Astrocyte of the spinal cord (primary cell): ENCODE measurements around the gene LACTBL1.

Source experiments
- DNase-seq: peaks from one replicate; pipeline ENCODE4 v3.0.0; 2011; ENCODE audit warnings: low read depth, low spot score
- H3K4me3 ChIP-seq: 2 replicates; pipeline ENCODE4 v1.5.1; 2011; ENCODE audit warnings: low read depth, mild to moderate bottlenecking, low read length, moderate library complexity
- in situ Hi-C: cut with HindIII; loops from 2 replicates; pipeline ENCODE4 v1.10.0; 2017; ENCODE audit warnings: low sequenced_read_pairs
- TF ChIP-seq, protein P1 (sequence below): IDR thresholded peaks from 2 replicates; pipeline ENCODE4 v1.5.1; 2012; ENCODE audit warnings: low read depth, mild to moderate bottlenecking, low read length, inconsistent platforms

The LACTBL1 gene

DNA sequence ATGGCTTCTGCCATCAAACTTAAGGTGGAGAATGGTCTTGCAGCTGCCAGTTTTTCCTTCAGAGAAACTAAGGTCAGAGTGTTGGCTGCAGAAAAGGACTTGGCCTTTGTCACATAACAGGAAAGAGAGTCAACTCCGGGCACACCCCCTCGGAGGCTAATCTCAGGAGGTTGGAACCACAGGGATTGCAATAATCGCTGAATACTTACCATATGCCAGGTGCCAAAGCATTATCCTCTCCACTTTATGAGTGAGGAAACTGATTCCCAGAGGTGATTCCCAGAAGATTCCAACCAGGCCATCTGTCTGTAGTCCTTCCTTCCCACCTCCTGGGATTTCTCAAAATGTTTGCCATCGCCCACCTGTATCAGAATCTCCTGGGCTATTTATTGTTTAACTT is 54.0 kb downstream of the LACTBL1 start:
- in situ Hi-C loops, result no loop called here
- TF ChIP-seq, protein P1, sequence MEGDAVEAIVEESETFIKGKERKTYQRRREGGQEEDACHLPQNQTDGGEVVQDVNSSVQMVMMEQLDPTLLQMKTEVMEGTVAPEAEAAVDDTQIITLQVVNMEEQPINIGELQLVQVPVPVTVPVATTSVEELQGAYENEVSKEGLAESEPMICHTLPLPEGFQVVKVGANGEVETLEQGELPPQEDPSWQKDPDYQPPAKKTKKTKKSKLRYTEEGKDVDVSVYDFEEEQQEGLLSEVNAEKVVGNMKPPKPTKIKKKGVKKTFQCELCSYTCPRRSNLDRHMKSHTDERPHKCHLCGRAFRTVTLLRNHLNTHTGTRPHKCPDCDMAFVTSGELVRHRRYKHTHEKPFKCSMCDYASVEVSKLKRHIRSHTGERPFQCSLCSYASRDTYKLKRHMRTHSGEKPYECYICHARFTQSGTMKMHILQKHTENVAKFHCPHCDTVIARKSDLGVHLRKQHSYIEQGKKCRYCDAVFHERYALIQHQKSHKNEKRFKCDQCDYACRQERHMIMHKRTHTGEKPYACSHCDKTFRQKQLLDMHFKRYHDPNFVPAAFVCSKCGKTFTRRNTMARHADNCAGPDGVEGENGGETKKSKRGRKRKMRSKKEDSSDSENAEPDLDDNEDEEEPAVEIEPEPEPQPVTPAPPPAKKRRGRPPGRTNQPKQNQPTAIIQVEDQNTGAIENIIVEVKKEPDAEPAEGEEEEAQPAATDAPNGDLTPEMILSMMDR, result no peak
- no peak overlapping the region for H3K4me3 ChIP-seq
- DNase-seq, result no peak

DNA sequence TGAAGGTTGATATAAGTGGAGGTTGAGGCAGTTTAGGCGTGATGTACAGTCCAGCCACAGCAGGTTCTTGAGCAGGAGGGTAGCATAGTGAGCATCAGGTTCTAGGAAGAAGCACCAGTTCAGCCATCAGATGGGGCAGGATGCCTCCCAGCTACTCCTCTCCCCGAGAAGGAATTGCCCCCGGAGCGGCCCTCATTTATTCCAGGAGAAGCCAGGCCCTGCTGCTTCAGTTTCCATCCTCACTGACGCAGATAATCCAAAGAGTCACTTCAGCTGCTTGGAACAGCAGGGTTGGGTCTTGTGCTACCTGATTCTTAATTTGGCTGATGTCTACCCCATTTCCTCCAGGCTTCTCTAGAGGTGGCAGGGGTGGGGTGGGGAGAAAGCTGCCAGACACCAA is 54.7 kb downstream of the LACTBL1 start:
- TF ChIP-seq, protein P1, result no peak
- no peak overlapping the region for H3K4me3 ChIP-seq
- DNase-seq, result no peak
- in situ Hi-C loops, result no loop called here

DNA sequence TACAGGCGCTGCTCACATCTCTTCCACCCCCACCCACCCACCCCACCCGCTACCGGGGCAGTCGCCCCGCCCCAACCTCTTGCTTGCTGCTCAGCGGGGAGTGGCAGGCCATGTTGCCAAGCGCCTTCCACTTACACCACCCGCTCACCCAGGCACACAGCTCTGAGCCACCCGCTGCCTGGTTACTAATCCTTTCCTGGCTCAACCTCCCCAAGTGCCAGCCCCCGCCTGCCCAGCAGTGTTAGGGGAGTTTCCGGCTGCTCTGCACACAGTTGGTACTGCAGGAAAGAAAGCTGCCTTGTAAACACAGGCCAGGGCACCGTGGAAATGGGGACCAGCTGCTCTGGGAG is 56.2 kb downstream of the LACTBL1 start:
- H3K4me3 ChIP-seq, result no peak overlapping the region
- no peak for DNase-seq
- TF ChIP-seq, protein P1, result no peak
- in situ Hi-C loops, result no loop called here

DNA sequence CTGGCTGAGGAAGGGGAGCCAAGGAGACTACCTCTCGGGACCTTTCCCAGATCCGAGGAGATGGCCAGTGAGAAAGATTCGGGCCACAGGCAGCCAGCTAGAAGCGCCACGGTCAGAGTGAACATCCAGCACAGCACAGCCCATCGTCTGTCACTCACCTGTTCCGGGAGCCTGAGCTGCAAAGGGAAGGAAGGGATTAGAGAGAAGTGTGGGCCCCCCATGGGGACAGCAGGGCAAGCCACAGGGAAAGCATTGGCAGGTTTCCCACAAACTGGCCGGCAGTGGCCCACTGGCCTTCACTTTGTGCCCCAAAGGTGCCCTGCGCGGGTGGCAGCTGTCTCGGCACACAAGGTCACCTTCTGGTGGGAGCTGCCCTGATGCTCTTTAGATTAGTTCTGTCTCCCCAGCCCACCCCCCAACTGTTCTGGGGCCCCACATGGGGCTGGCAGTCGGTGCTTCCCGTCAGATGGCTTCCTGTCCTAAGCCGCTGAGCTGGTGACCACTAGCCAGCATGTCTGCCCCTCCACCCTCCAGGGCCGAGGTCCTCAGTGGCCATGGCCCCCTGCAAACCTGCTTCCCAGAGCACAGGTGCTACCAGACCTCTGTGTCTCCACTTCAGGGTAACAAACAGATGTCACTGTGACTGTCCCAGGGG is 56.7 kb downstream of the LACTBL1 start:
- no peak overlapping the region for H3K4me3 ChIP-seq
- no peak for DNase-seq
- TF ChIP-seq, protein P1, result no peak
- in situ Hi-C loops, result no loop called here

DNA sequence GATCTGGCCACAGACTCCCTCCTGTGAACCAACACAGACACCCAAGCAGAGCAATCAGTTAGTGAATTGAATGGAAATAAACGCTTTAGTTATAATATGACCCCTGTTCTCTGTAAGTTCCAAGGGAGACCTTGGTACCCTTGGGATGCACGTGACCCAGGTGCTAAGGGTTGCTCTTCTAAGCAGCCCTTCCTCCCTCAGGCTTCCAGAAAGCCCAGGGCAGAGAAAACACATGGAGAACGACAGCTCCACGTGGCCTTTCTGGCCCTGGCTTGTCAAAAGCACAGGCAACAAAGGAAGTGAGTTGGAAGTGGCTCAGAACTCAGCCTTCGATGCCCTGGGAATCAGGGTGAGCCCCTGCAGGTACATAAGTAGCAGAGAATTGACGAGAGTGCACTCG is 57.4 kb downstream of the LACTBL1 start:
- TF ChIP-seq, protein P1, result no peak
- in situ Hi-C loops, result no loop called here
- no peak for DNase-seq
- no peak overlapping the region for H3K4me3 ChIP-seq

DNA sequence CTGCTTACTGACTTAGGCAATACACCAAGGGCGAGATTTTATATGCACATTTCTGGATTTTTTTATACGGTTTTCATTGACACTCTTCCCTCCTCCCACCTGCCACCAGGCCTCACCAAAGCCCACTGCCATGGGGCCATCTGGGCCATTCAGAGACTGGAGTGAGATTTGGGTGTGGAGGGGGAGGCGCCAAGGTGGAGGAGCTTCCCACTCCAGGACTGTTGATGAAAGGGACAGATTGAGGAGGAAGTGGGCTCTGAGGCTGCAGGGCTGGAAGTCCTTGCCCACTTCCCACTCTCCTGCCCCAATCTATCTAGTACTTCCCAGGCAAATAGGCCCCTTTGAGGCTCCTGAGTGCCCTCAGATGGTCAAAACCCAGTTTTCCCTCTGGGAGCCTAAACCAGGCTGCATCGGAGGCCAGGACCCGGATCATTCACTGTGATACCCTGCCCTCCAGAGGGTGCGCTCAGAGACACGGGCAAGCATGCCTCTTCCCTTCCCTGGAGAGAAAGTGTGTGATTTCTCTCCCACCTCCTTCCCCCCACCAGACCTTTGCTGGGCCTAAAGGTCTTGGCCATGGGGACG is 57.9 kb downstream of the LACTBL1 start:
- TF ChIP-seq, protein P1, result no peak
- DNase-seq, result no peak
- H3K4me3 ChIP-seq, result no peak overlapping the region
- in situ Hi-C loops, result no loop called here
